GM18861 (cell line): ENCODE measurements around the gene DUS2.
A peak's percentile ranks its signal among the peaks of the same experiment; 100 is the strongest.

Source experiments
- ATAC-seq: cut with Tn5 transposase; IDR thresholded peaks from one replicate; pipeline ENCODE4 v1.9.1; 2021; ENCODE audit not compliant: unreplicated experiment

Gene DUS2

GRCh38 chr16:68040506-68041288, 17.6 kb downstream of the DUS2 start:
- peak; percentile 71 for ATAC-seq

GRCh38 chr16:68041783-68042182, 18.7 kb downstream of the DUS2 start:
- no peak for ATAC-seq

GRCh38 chr16:68046106-68046505, 23.0 kb downstream of the DUS2 start:
- no peak for ATAC-seq

DNA sequence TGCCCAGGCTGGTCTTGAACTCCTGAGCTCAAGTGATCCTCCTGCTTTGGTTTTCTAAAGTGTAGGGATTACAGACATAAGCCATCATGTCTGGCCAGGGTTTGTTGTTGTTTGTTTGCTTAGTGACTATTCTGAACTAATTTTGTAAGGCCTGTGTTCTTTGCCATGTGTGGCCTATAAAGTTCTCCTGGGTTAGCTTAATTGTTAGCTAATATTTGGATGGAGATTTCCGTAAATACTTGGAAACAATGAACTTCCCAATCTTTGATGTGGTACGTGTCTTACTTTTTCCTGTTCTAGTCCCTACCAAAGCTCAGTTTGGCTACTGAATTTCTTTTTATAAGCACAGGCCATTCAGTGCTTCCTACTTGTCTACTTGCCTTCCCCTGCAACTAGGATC, 24.9 kb downstream of the DUS2 start:
- ATAC-seq = no peak

- ATAC-seq = no peak
These were observed 26.4 kb downstream of the DUS2 start for GRCh38 chr16:68049449-68049848.

DNA sequence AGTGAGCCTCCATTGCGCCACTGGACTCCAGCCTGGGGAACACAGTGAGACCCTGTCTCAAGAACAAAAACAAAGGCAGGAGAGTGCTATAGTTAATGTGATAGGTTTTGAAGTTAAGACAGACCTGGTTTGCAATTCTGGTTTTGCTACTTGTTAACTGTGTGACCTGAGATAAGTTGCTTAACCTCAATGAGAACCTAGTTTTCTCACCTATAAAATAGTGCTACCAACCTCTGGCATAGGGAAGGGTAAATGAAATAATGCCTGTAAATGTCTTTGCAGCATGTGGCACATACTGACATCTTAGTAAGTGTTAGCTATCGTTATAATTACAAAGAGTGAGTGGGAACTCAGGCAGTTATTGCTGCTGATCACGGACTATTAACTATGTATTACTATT, 32.3 kb downstream of the DUS2 start:
- no peak for ATAC-seq

- ATAC-seq = no peak
These were observed 36.7 kb downstream of the DUS2 start for GRCh38 chr16:68059804-68060203.

- ATAC-seq = no peak
These were observed 38.3 kb downstream of the DUS2 start for GRCh38 chr16:68061396-68061795.

GRCh38 chr16:68062910-68063393, 39.9 kb downstream of the DUS2 start:
- no peak for ATAC-seq

DNA sequence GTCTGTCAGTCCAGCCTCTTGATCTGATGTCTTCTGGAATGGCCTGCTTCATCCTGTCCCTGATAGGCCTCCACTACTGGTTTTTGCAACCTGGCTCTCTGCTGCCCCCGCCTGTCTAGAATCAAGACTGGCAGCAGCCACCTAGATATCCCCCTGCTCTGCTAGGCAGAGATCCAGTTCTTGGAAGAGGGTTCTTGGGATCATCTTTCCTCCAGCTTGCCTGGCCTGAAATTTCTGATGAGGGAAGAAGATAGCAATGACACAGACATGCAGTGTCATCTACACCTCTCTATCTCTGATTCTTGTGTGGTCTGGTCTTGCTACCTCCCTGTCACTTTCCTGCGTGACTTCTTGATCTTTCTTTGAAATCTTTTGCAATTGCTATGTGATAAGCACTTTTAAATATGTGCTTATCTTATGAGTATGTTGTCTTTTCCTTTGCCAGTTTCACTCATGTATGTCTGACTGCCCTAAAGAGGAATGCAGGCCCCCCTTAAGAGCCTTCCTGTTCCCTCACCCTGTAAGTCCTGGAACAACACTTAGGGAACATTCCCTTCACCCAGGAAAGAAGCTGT, 41.8 kb downstream of the DUS2 start:
- ATAC-seq = no peak

DNA sequence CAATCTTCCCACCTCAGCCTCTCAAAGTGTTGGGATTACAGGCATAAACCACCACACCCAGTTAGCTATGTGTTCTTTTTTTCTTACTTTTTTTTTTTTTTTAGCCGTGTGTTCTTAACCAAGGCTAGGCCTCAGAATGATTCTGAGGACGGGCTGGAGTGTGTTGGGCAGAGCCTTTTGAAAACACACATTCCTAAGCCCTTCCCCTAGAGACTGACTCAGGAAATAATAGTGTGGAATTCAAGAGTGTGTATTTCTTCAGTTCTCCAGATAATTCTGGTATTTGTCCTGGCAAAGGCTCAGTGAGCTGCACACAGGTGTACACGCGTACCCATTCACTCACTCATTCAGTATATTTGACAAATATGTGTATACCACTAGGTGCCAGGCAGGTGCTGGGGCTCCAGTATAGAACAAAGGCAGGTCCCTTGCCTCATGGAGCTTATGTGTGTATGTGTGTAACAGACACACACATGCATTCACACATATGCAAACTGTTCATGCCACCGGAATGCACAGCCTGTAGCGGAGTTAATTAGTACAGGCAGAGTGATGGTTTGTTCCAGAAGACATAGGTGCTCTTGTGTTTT, 42.7 kb downstream of the DUS2 start:
- no peak for ATAC-seq

GRCh38 chr16:68066763-68067162, 43.7 kb downstream of the DUS2 start:
- no peak for ATAC-seq

DNA sequence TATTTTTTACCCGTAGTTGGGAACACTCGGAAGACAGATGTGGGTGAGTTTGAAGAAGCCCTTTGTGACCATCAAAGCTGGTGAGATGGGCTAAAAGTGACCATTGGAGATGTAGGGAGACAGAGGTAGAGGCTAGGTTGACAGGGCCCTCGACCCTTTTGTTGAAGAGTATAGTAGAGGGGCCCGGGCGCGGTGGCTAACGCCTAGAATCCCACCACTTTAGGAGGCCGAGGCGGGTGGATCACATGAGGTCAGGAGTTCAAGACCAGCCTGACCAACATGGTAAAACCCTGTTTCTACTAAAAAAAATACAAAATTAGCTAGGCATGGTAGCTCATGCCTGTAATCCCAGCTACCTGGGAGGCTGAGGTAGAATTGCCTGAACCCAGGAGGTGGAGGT, 45.8 kb downstream of the DUS2 start:
- ATAC-seq = no peak

DNA sequence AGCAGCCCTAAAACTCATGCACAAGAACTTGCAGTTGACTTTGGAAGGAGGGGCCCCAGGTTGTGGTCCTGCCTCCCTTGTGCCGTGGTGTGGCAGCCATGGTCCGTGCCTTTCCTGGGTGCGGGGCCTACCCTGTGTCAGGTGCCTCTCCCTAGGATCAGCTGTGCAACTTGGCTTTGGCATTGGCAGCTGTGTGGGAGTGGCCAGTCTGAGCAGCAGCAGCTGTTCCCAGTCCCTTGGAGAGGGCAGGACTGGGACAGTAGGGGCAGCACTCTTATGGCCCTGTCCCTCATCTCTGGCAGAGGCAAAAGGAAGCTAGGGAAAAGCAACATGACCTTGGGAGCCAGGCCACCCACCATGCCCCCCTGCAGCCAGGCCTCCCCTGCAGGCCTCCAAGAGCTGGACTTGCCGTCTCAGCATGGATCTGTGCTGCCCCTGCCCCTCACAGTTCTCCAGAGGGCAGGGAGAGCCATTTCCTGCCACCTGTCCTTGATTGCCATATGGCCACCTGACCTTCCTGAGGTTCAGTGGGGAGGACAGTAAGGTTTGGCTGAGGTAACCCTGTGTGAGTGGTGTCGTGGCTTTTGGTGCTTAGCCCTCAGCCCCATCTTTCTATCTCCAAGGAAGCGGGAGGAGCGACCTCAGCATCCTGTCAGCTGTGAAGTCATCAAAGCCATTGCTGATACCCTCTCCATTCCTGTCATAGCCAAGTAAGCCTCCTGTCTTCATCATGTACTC, 46.6 kb downstream of the DUS2 start:
- ATAC-seq = no peak

DNA sequence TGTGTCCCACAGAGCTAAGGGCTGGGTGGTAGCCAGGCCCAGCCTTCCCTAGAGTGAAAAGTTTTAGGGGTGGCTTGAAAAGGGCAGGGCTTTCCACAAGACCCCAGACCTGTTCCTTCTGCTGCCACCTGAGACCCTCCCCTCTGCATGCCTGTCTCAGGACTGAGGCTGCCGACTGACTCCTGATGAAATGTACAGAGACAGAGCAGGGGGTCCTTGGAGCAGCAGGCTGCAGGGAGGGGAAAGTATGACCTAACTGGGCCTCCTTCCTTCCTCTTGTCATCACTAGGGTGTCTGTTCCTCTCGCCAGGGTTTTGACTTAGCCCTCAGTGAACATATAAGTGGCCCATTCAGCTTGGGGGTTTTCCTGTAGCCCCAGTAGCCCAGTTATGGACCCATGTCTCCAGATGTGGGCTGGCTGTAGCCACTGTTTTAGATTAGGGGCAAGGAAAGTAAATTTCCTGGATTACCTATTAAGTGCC, 47.2 kb downstream of the DUS2 start:
- ATAC-seq = peak; percentile 21

GRCh38 chr16:68070806-68071517, 47.9 kb downstream of the DUS2 start:
- ATAC-seq = peak; percentile 43

- ATAC-seq = no peak
These were observed 48.4 kb downstream of the DUS2 start for GRCh38 chr16:68071518-68071901.

- no peak for ATAC-seq
These were observed 49.1 kb downstream of the DUS2 start for GRCh38 chr16:68072038-68072695.

GRCh38 chr16:68073902-68074760, 51.0 kb downstream of the DUS2 start:
- ATAC-seq = no peak
